HCT116 (cell line): ENCODE data around the gene INMT. TPM values are rescaled to one million over a fixed set of nuclear protein-coding genes. Genes with fewer than 3 reads are reported as not detected.

ENCODE experiments used
- ATAC-seq: fragments of 200-7000 bp; cut with Tn5 transposase; 2 replicates; pipeline ENCODE4 v1.9.1; 2020; ENCODE audit warnings: mild to moderate bottlenecking, moderate library complexity
- BruUV-seq: library from RNA; stranded (reverse); fragments of 400-500 nt; replicated peaks from 2 replicates; lab custom pipeline; 2021; lab: Mats Ljungman, UMichigan
- CTCF ChIA-PET: fragments of 300-600 bp; sonication (Branson Sonifier 250); formaldehyde crosslinking; loops from one replicate; lab custom pipeline; 2021; ENCODE audit warnings: antibody characterized with exemption; lab: Charles Lee
- POLR2A ChIA-PET: fragments of 300-600, 350-600 bp; sonication (Branson Sonifier 250); formaldehyde crosslinking; loops from one replicate; lab custom pipeline; 2021; ENCODE audit warnings: antibody characterized with exemption; lab: Charles Lee
- RAD21 ChIA-PET, 2 experiments: fragments of 300-600 bp; sonication (Branson Sonifier 250); formaldehyde crosslinking; loops; one replicate each; lab custom pipeline; 2023; ENCODE audit warnings: low total read pairs in 2 of 2; ENCODE audit not compliant: uncharacterized antibody in 2 of 2, unreplicated experiment in 2 of 2, low non-redundant PET in 1 of 2; lab: Charles Lee
- DNase-seq: peaks from one replicate; pipeline ENCODE4 v3.0.0-alpha.2; 2010; ENCODE audit warnings: low read depth, low spot score
- H2AFZ ChIP-seq: fragments of 200-600 bp; shearing (Covaris generic), sonication (generic); 2 replicates; pipeline ENCODE4 v1.6.1; 2017; ENCODE audit warnings: low read depth, mixed run types, mixed read lengths, antibody characterized with exemption, low read length; ENCODE audit not compliant: poor library complexity, severe bottlenecking
- H3K27ac ChIP-seq: 2 replicates; pipeline ENCODE4 v1.5.1; 2012; ENCODE audit warnings: low read depth, low read length
- H3K27me3 ChIP-seq: fragments of 200-600 bp; sonication (generic); 2 replicates; pipeline ENCODE4 v1.6.1; 2016; ENCODE audit warnings: mixed run types, low read length, mixed read lengths; ENCODE audit not compliant: insufficient read depth
- H3K36me3 ChIP-seq, 2 experiments: fragments of 200-500 bp in 1 of 2; fragments of 200-600 bp in 1 of 2; sonication (Bioruptor generic) in 1 of 2; sonication (generic) in 1 of 2; 2 replicates each; pipeline versions ENCODE4 v1.5.1 to v1.6.1; 2014 to 2016; ENCODE audit warnings: low read length in 2 of 2, inconsistent platforms in 1 of 2, mixed read lengths in 1 of 2, mixed run types in 1 of 2; ENCODE audit not compliant: insufficient read depth in 2 of 2, control insufficient read depth in 1 of 2
- H3K4me1 ChIP-seq, 2 experiments: fragments of 200-600 bp in 1 of 2; sonication (generic) in 1 of 2; 2 replicates each; pipeline versions ENCODE4 v1.5.1 to v1.6.1; 2012 to 2017; ENCODE audit warnings: low read length in 2 of 2, inconsistent platforms in 1 of 2, mild to moderate bottlenecking in 1 of 2, mixed read lengths in 1 of 2, mixed run types in 1 of 2, moderate library complexity in 1 of 2; ENCODE audit not compliant: insufficient read depth in 2 of 2, control insufficient read depth in 1 of 2
- H3K4me2 ChIP-seq: fragments of 200-600 bp; sonication (generic); 2 replicates; pipeline ENCODE4 v1.6.1; 2017; ENCODE audit warnings: mixed run types, low read length, mixed read lengths
- H3K4me3 ChIP-seq, 2 experiments: fragments of 200-600 bp in 1 of 2; sonication (generic) in 1 of 2; replicated peaks in 1 of 2; 2 replicates each; pipeline ENCODE4 v1.5.1; 2011 to 2016; ENCODE audit warnings: low read length in 2 of 2, control low read depth in 1 of 2, low read depth in 1 of 2, mild to moderate bottlenecking in 1 of 2, mixed read lengths in 1 of 2, mixed run types in 1 of 2
- H3K79me2 ChIP-seq: fragments of 200-600 bp; sonication (generic); 2 replicates; pipeline ENCODE4 v1.6.1; 2017; ENCODE audit warnings: mild to moderate bottlenecking, mixed run types, low read length, moderate library complexity, mixed read lengths; ENCODE audit not compliant: insufficient read depth
- H3K9ac ChIP-seq: fragments of 200-600 bp; sonication (generic); 2 replicates; pipeline ENCODE4 v1.6.1; 2016; ENCODE audit warnings: low read length, mixed read lengths
- H3K9me2 ChIP-seq: fragments of 200-600 bp; sonication (generic), shearing (Covaris generic); 2 replicates; pipeline ENCODE4 v1.6.1; 2017; ENCODE audit warnings: mixed run types, mild to moderate bottlenecking, moderate library complexity; ENCODE audit not compliant: insufficient read depth
- H3K9me3 ChIP-seq, 2 experiments: fragments of 200-500 bp in 1 of 2; fragments of 200-600 bp in 1 of 2; sonication (Bioruptor generic) in 1 of 2; sonication (generic) in 1 of 2; 2 replicates each; pipeline ENCODE4 v1.6.1; 2014 to 2017; ENCODE audit warnings: low read length in 2 of 2, mixed read lengths in 2 of 2, inconsistent platforms in 1 of 2, low read depth in 1 of 2, mild to moderate bottlenecking in 1 of 2, mixed run types in 1 of 2, moderate library complexity in 1 of 2; ENCODE audit not compliant: control insufficient read depth in 1 of 2, insufficient read depth in 1 of 2
- H4K20me1 ChIP-seq: fragments of 200-600 bp; sonication (generic), shearing (Covaris generic); 2 replicates; pipeline ENCODE4 v1.6.1; 2017; ENCODE audit warnings: mixed run types, mild to moderate bottlenecking, moderate library complexity; ENCODE audit not compliant: insufficient read depth
- CBX3 ChIP-seq: IDR thresholded peaks from 2 replicates; pipeline ENCODE4 v1.6.1; 2012; ENCODE audit warnings: low read depth
- CEBPB ChIP-seq: IDR thresholded peaks from 2 replicates; pipeline ENCODE4 v1.6.1; 2012; ENCODE audit warnings: low read depth
- EGR1 ChIP-seq: IDR thresholded peaks from 2 replicates; pipeline ENCODE4 v1.6.1; 2012; ENCODE audit warnings: low read depth
- ELF1 ChIP-seq: IDR thresholded peaks from 2 replicates; pipeline ENCODE4 v1.6.1; 2012; ENCODE audit warnings: low read depth, borderline replicate concordance
- EZH2 ChIP-seq: fragments of 200-600 bp; sonication (generic); IDR thresholded peaks from 2 replicates; pipeline ENCODE4 v1.6.1; 2017; ENCODE audit warnings: antibody characterized with exemption, mixed run types
- EZH2phosphoT487 ChIP-seq: fragments of 200-600 bp; IDR thresholded peaks from 2 replicates; pipeline ENCODE4 v1.6.1; 2018; ENCODE audit warnings: antibody characterized with exemption, borderline replicate concordance
- FOSL1 ChIP-seq: IDR thresholded peaks from 2 replicates; pipeline ENCODE4 v1.6.1; 2012; ENCODE audit warnings: low read depth
- JUND ChIP-seq: IDR thresholded peaks from 2 replicates; pipeline ENCODE4 v1.6.1; 2012
- MAX ChIP-seq: IDR thresholded peaks from 2 replicates; pipeline ENCODE4 v1.6.1; 2012
- POLR2A ChIP-seq: IDR thresholded peaks from 2 replicates; pipeline ENCODE4 v1.7.0; 2011; ENCODE audit warnings: borderline replicate concordance; ENCODE audit not compliant: insufficient read depth, insufficient read length; ENCODE audit errors: extremely low read depth
- POLR2AphosphoS5 ChIP-seq: IDR thresholded peaks from 2 replicates; pipeline ENCODE4 v1.6.1; 2011; ENCODE audit warnings: mild to moderate bottlenecking, low read depth, low read length, moderate library complexity
- RAD21 ChIP-seq: IDR thresholded peaks from 2 replicates; pipeline ENCODE4 v1.6.1; 2012; ENCODE audit warnings: low read depth, mild to moderate bottlenecking
- SP1 ChIP-seq: IDR thresholded peaks from 2 replicates; pipeline ENCODE4 v1.6.1; 2012; ENCODE audit warnings: low read depth
- SRF ChIP-seq: IDR thresholded peaks from 2 replicates; pipeline ENCODE4 v1.6.1; 2012; ENCODE audit warnings: low read depth
- TCF7L2 ChIP-seq: IDR thresholded peaks from 2 replicates; pipeline ENCODE4 v1.7.0; 2011; ENCODE audit warnings: borderline replicate concordance, inconsistent platforms; ENCODE audit not compliant: insufficient read depth, insufficient read length; ENCODE audit errors: extremely low read depth
- ZBTB33 ChIP-seq: IDR thresholded peaks from 2 replicates; pipeline ENCODE4 v1.6.1; 2011; ENCODE audit warnings: mild to moderate bottlenecking, low read length, moderate library complexity; ENCODE audit not compliant: insufficient replicate concordance; ENCODE audit errors: extremely low read depth
- ZNF274 ChIP-seq: fragments of 200-500 bp; sonication (Bioruptor generic); IDR thresholded peaks from 2 replicates; pipeline ENCODE4 v1.6.1; 2014; ENCODE audit warnings: mild to moderate bottlenecking, low read depth, low read length, inconsistent platforms
- intact Hi-C: fragments of 100-400 bp; cut with micrococcal nuclease; formaldehyde crosslinking; loops from 2 replicates; pipeline ENCODE4 v1.10.0; 2022
- total RNA-seq: library from RNA; stranded (reverse); gene quantifications from one replicate; pipeline ENCODE4 v1.2.1, GENCODE V29; 2021; ENCODE audit not compliant: unreplicated experiment
- TF ChIP-seq, protein P1 (sequence below), 3 experiments: fragments of 200-600 bp in 1 of 3; sonication (generic) in 1 of 3; IDR thresholded peaks in 2 of 3; conservative IDR thresholded peaks in 1 of 3; 2 replicates each; pipeline ENCODE4 v1.5.1; 2012 to 2017; ENCODE audit warnings: low read depth in 2 of 3, low read length in 2 of 3, antibody characterized with exemption in 1 of 3, borderline replicate concordance in 1 of 3, control low read depth in 1 of 3, mild to moderate bottlenecking in 1 of 3, mixed read lengths in 1 of 3, mixed run types in 1 of 3, moderate library complexity in 1 of 3; ENCODE audit not compliant: insufficient read depth in 1 of 3

The INMT gene
- total RNA-seq, 1 experiment from 2014 or later: 0.32 TPM

GRCh38 chr7:30734497-30734896 lies 17.4 kb upstream of the INMT start:
- Histone ChIP-seq H3K36me3 (no peaks in the 10 kb centered on the region), H3K9ac (no peak overlapping the region), H3K79me2 (no peaks in the 10 kb centered on the region), H3K9me2 (no peaks in the 10 kb centered on the region), H3K4me3 (no peak overlapping the region), H3K27ac (no peak overlapping the region), H4K20me1 (no peaks in the 10 kb centered on the region), H2AFZ (no peak overlapping the region), H3K4me1 (no peaks in the 10 kb centered on the region), H3K9me3 (no peaks in the 10 kb centered on the region), H3K4me2 (no peak overlapping the region), H3K27me3 (0 out of 2 replicates have a peak, but pooled peaks cover 11% of the 10 kb centered on the region)
- intact Hi-C loops: no loop called here
- ATAC-seq (no peak), DNase-seq (no peak)
- TF ChIP-seq MAX (no peak), SRF (no peak), JUND (no peak), EZH2phosphoT487 (no peak), ZBTB33 (no peak), SP1 (no peak), CBX3 (no peak), RAD21 (no peak), TCF7L2 (no peak), POLR2AphosphoS5 (no peak), ZNF274 (no peak), POLR2A (no peak), CEBPB (no peak), FOSL1 (no peak), EGR1 (no peak), EZH2 (no peak), ELF1 (no peak)
- TF ChIP-seq, protein P1, sequence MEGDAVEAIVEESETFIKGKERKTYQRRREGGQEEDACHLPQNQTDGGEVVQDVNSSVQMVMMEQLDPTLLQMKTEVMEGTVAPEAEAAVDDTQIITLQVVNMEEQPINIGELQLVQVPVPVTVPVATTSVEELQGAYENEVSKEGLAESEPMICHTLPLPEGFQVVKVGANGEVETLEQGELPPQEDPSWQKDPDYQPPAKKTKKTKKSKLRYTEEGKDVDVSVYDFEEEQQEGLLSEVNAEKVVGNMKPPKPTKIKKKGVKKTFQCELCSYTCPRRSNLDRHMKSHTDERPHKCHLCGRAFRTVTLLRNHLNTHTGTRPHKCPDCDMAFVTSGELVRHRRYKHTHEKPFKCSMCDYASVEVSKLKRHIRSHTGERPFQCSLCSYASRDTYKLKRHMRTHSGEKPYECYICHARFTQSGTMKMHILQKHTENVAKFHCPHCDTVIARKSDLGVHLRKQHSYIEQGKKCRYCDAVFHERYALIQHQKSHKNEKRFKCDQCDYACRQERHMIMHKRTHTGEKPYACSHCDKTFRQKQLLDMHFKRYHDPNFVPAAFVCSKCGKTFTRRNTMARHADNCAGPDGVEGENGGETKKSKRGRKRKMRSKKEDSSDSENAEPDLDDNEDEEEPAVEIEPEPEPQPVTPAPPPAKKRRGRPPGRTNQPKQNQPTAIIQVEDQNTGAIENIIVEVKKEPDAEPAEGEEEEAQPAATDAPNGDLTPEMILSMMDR (IDR thresholded peaks at IDR 0.05 in 2 of 3, conservative IDR thresholded peaks at IDR 0.05 in 1 of 3; ENCODE audit: borderline replicate concordance in 1 of 3, insufficient read depth in 1 of 3, low read depth in 2 of 3, low read length in 2 of 3): no peak
- RAD21 ChIA-PET: no interaction called here
- CTCF ChIA-PET: no interaction called here
- BruUV-seq: no TSS peak
- POLR2A ChIA-PET: no interaction called here
